HL-60 (cell line): ENCODE measurements around the gene NRF1.
"Not testable (repeated sequence)": the region's sequence is repeated elsewhere in the genome, so short reads cannot be mapped to it uniquely, and the experiment has no call there.

ENCODE experiments used
- DNase-seq, 2 experiments: peaks; one replicate each; pipeline ENCODE4 v3.0.0-alpha.2; 2010 to 2020; ENCODE audit warnings: low read depth in 1 of 2, low spot score in 1 of 2
- H3K27ac ChIP-seq: fragments of 250-450 bp; sonication (Bioruptor Pico); replicated peaks from 2 replicates; pipeline ENCODE4 v1.5.1; 2020; ENCODE audit warnings: mild to moderate bottlenecking, moderate library complexity
- H3K27me3 ChIP-seq: fragments of 250-450 bp; sonication (Bioruptor Pico); 2 replicates; pipeline ENCODE4 v1.5.1; 2021; ENCODE audit warnings: mild to moderate bottlenecking, moderate library complexity; ENCODE audit not compliant: insufficient read depth, poor library complexity, severe bottlenecking
- H3K4me3 ChIP-seq: replicated peaks from 2 replicates; pipeline ENCODE4 v1.5.1; 2011; ENCODE audit warnings: mild to moderate bottlenecking, control low read depth, low read length; ENCODE audit not compliant: insufficient read depth
- GABPA ChIP-seq: IDR thresholded peaks from 2 replicates; pipeline ENCODE4 v1.6.1; 2012; ENCODE audit warnings: low read depth
- POLR2AphosphoS5 ChIP-seq: IDR thresholded peaks from 2 replicates; pipeline ENCODE4 v1.6.1; 2012; ENCODE audit warnings: low read depth
- SPI1 ChIP-seq: IDR thresholded peaks from 2 replicates; pipeline ENCODE4 v1.6.1; 2012; ENCODE audit warnings: low read depth, mild to moderate bottlenecking, borderline replicate concordance
- TF ChIP-seq, protein P1 (sequence below): IDR thresholded peaks from one replicate; pipeline ENCODE4 v1.5.1; 2011; ENCODE audit warnings: low read length, control low read depth, inconsistent platforms; ENCODE audit not compliant: insufficient read depth
- TF ChIP-seq, protein P2 (sequence below): IDR thresholded peaks from 2 replicates; pipeline ENCODE4 v1.6.1; 2012; ENCODE audit warnings: low read depth; ENCODE audit not compliant: insufficient replicate concordance

The NRF1 gene

DNA sequence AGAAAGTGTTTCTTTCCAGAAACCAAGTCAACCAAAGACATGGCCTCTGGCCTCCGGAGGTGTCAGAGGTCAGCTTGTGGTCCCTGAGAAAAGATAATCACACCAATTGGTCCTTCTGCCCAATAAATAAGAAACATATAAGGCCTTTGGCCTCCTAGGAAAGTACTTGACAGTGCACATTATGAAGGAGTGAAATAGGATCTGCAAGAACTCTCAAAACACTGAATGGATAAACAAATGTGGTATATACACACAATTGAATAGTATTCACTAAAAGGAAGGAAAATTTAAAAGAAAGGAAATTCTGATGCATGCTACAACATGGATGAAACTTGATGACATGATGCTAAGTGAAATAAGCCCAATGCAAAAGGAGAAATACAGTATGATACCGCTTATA, 35.4 kb upstream of the NRF1 start:
- Histone ChIP-seq H3K27me3 (no peaks in the 10 kb centered on the region), H3K4me3 (no peak overlapping the region), H3K27ac (no peak overlapping the region)
- DNase-seq = no peak
- TF ChIP-seq, protein P1, sequence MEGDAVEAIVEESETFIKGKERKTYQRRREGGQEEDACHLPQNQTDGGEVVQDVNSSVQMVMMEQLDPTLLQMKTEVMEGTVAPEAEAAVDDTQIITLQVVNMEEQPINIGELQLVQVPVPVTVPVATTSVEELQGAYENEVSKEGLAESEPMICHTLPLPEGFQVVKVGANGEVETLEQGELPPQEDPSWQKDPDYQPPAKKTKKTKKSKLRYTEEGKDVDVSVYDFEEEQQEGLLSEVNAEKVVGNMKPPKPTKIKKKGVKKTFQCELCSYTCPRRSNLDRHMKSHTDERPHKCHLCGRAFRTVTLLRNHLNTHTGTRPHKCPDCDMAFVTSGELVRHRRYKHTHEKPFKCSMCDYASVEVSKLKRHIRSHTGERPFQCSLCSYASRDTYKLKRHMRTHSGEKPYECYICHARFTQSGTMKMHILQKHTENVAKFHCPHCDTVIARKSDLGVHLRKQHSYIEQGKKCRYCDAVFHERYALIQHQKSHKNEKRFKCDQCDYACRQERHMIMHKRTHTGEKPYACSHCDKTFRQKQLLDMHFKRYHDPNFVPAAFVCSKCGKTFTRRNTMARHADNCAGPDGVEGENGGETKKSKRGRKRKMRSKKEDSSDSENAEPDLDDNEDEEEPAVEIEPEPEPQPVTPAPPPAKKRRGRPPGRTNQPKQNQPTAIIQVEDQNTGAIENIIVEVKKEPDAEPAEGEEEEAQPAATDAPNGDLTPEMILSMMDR = no peak
- TF ChIP-seq, protein P2, sequence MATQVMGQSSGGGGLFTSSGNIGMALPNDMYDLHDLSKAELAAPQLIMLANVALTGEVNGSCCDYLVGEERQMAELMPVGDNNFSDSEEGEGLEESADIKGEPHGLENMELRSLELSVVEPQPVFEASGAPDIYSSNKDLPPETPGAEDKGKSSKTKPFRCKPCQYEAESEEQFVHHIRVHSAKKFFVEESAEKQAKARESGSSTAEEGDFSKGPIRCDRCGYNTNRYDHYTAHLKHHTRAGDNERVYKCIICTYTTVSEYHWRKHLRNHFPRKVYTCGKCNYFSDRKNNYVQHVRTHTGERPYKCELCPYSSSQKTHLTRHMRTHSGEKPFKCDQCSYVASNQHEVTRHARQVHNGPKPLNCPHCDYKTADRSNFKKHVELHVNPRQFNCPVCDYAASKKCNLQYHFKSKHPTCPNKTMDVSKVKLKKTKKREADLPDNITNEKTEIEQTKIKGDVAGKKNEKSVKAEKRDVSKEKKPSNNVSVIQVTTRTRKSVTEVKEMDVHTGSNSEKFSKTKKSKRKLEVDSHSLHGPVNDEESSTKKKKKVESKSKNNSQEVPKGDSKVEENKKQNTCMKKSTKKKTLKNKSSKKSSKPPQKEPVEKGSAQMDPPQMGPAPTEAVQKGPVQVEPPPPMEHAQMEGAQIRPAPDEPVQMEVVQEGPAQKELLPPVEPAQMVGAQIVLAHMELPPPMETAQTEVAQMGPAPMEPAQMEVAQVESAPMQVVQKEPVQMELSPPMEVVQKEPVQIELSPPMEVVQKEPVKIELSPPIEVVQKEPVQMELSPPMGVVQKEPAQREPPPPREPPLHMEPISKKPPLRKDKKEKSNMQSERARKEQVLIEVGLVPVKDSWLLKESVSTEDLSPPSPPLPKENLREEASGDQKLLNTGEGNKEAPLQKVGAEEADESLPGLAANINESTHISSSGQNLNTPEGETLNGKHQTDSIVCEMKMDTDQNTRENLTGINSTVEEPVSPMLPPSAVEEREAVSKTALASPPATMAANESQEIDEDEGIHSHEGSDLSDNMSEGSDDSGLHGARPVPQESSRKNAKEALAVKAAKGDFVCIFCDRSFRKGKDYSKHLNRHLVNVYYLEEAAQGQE = no peak
- TF ChIP-seq GABPA = no peak
- TF ChIP-seq POLR2AphosphoS5 = no peak
- TF ChIP-seq SPI1 = no peak

DNA sequence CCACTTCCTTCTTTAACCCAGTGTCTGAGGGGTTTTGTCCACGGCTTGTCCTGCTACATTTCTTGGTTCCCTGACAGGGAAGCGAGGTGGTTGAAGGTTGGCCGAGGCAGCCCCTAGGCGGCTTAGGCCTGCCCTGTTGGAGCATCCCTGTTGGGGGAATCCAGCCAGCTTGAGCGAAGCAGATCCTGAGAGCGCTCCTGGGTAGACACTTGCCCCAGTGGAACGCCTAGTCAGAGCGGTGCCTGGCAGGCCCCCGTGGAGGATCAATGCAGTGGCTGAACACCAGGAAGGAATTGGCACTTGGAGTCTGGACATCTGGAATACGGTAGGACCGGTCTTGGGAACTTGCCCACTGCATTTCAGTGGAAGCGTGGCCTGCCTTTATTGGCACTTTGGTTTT, 32.7 kb upstream of the NRF1 start:
- Histone ChIP-seq H3K4me3 (no peak overlapping the region), H3K27ac (no peak overlapping the region), H3K27me3 (no peaks in the 10 kb centered on the region)
- TF ChIP-seq, protein P1 = no peak
- TF ChIP-seq GABPA (no peak), SPI1 (no peak), POLR2AphosphoS5 (no peak)
- TF ChIP-seq, protein P2 = no peak
- no peak for DNase-seq

DNA sequence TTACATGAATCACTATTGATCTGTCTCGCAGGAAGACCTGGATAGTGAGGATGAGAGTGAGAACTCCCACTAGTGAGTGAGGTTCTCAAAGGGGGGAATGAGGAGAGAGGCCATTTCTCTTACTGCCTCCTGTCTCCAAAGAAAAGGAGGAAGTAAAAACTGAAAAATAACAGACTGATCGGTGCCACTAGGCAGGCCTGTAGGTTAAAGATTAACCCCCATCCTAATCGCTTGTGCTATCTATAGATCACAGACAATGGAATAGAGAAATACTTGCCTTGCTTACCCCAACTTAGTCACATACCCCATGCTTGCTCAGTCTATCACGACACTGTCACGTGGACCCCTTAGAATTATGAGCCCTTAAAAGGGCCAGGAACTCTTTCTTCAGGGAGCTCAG, 25.3 kb upstream of the NRF1 start:
- H3K27ac ChIP-seq, H3K27me3 ChIP-seq, H3K4me3 ChIP-seq, DNase-seq: not testable (repeated sequence)

DNA sequence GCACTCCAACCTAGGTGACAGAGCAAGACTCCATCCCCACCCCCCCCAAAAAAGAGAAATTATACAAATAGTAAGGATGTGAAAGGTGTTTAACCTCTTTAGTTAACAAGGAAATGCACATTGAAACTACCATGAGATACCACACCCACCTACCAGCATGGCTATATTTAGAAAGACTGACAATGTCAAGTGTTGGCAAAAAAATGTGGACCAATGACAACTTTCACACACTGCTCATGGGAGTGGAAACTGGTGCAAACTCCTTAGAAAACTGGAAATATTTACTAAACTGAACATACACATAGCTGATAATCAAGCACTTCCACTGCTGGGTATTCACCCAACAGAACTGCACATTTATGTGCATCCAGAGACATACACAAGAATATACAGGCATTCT, 23.3 kb upstream of the NRF1 start:
- Histone ChIP-seq H3K4me3 (no peak overlapping the region), H3K27ac (no peak overlapping the region), H3K27me3 (no peaks in the 10 kb centered on the region)
- no peak for DNase-seq
- TF ChIP-seq, protein P1 = no peak
- no peak for TF ChIP-seq GABPA
- TF ChIP-seq POLR2AphosphoS5 = no peak
- TF ChIP-seq SPI1 = no peak
- TF ChIP-seq, protein P2 = no peak
